WTC11 (cell line): Measurements from ENCODE around the gene XRCC1. TPM values are rescaled to one million over a fixed set of nuclear protein-coding genes. Genes with fewer than 3 reads are reported as not detected.

ENCODE experiments used
- ATAC-seq: fragments of 200-7000 bp; cut with Tn5 transposase; 2 replicates; pipeline ENCODE4 v1.10.0; 2021; ENCODE audit warnings: mild to moderate bottlenecking, moderate library complexity
- CTCF ChIA-PET: fragments of 300-600 bp; sonication (Branson Sonifier 250); formaldehyde crosslinking; loops from one replicate; lab custom pipeline; 2021; ENCODE audit warnings: antibody characterized with exemption; lab: Charles Lee
- POLR2A ChIA-PET: fragments of 350-600 bp; sonication (Branson Sonifier 250); formaldehyde crosslinking; loops from one replicate; lab custom pipeline; 2021; ENCODE audit warnings: antibody characterized with exemption; lab: Charles Lee
- DNase-seq: peaks from one replicate; pipeline ENCODE4 v3.0.0; 2021; ENCODE audit warnings: low spot score
- H3K27ac Mint-ChIP-seq: 2 replicates; pipeline ENCODE4 v1.8.0; 2021; ENCODE audit warnings: mixed read lengths
- H3K27me3 Mint-ChIP-seq: 2 replicates; pipeline ENCODE4 v1.8.0; 2021; ENCODE audit warnings: low read depth, mild to moderate bottlenecking, moderate library complexity, mixed read lengths
- H3K36me3 Mint-ChIP-seq: 2 replicates; pipeline ENCODE4 v1.8.0; 2021; ENCODE audit warnings: mixed read lengths
- H3K4me1 Mint-ChIP-seq: 2 replicates; pipeline ENCODE4 v1.8.0; 2022; ENCODE audit warnings: mixed read lengths
- H3K4me3 Mint-ChIP-seq: 2 replicates; pipeline ENCODE4 v1.8.0; 2021; ENCODE audit warnings: mild to moderate bottlenecking, moderate library complexity, mixed read lengths
- H3K9me3 Mint-ChIP-seq: 2 replicates; pipeline ENCODE4 v1.8.0; 2021; ENCODE audit warnings: mixed read lengths
- ATF1 ChIP-seq: sonication (generic); formaldehyde crosslinking; IDR thresholded peaks from 2 replicates; pipeline ENCODE4 v1.8.1; 2023; ENCODE audit warnings: mild to moderate bottlenecking, moderate library complexity, missing genetic modification reagents
- CREB1 ChIP-seq: sonication (generic); formaldehyde crosslinking; IDR thresholded peaks from 2 replicates; pipeline ENCODE4 v1.8.0; 2023; ENCODE audit warnings: mild to moderate bottlenecking, missing genetic modification reagents
- CREM ChIP-seq: sonication (generic); formaldehyde crosslinking; IDR thresholded peaks from 2 replicates; pipeline ENCODE4 v1.8.1; 2022; ENCODE audit warnings: mild to moderate bottlenecking, missing genetic modification reagents, moderate library complexity
- CTCF ChIP-seq: fragments of 200-600 bp; IDR thresholded peaks from 2 replicates; pipeline ENCODE4 v1.8.0; 2022; ENCODE audit warnings: antibody characterized with exemption
- ESRRA ChIP-seq: sonication (generic); formaldehyde crosslinking; IDR thresholded peaks from 2 replicates; pipeline ENCODE4 v1.8.1; 2022; ENCODE audit warnings: mild to moderate bottlenecking, missing genetic modification reagents, borderline replicate concordance
- ETV6 ChIP-seq: sonication (generic); formaldehyde crosslinking; IDR thresholded peaks from 2 replicates; pipeline ENCODE4 v1.8.1; 2022; ENCODE audit warnings: mild to moderate bottlenecking, missing genetic modification reagents
- FOXP4 ChIP-seq: sonication (generic); formaldehyde crosslinking; IDR thresholded peaks from 2 replicates; pipeline ENCODE4 v1.8.0; 2022; ENCODE audit warnings: mild to moderate bottlenecking, missing genetic modification reagents
- GRHL2 ChIP-seq: fragments of 250-450 bp; sonication (Bioruptor Pico); IDR thresholded peaks from 2 replicates; pipeline ENCODE4 v1.8.0; 2022; ENCODE audit warnings: mild to moderate bottlenecking, moderate library complexity; ENCODE audit not compliant: insufficient replicate concordance, severe bottlenecking
- HMGA2 ChIP-seq: fragments of 250-450 bp; sonication (Bioruptor Pico); IDR thresholded peaks from 2 replicates; pipeline ENCODE4 v1.4.0; 2021; ENCODE audit warnings: mild to moderate bottlenecking, moderate library complexity
- JAZF1 ChIP-seq: fragments of 250-450 bp; sonication (Bioruptor Pico); IDR thresholded peaks from 2 replicates; pipeline ENCODE4 v1.9.0; 2021; ENCODE audit warnings: moderate library complexity, mild to moderate bottlenecking, inconsistent platforms
- MXD4 ChIP-seq: fragments of 250-450 bp; sonication (Bioruptor Pico); IDR thresholded peaks from 2 replicates; pipeline ENCODE4 v1.8.0; 2021; ENCODE audit warnings: mild to moderate bottlenecking, moderate library complexity, borderline replicate concordance
- NFE2L1 ChIP-seq: sonication (generic); formaldehyde crosslinking; IDR thresholded peaks from 2 replicates; pipeline ENCODE4 v1.8.1; 2023; ENCODE audit warnings: missing genetic modification reagents
- NR3C1 ChIP-seq: sonication (generic); formaldehyde crosslinking; conservative IDR thresholded peaks from 2 replicates; pipeline ENCODE4 v1.8.1; 2023; ENCODE audit warnings: low read depth, mild to moderate bottlenecking, missing genetic modification reagents
- SP1 ChIP-seq: sonication (generic); formaldehyde crosslinking; conservative IDR thresholded peaks from 2 replicates; pipeline ENCODE4 v1.8.1; 2022; ENCODE audit warnings: missing genetic modification reagents
- TCF7 ChIP-seq: sonication (generic); formaldehyde crosslinking; IDR thresholded peaks from 2 replicates; pipeline ENCODE4 v1.8.0; 2022; ENCODE audit warnings: mild to moderate bottlenecking, low read depth, missing genetic modification reagents, moderate library complexity
- ZNF423 ChIP-seq: fragments of 250-450 bp; sonication (Bioruptor Pico); IDR thresholded peaks from 2 replicates; pipeline ENCODE4 v2.1.2; 2022; ENCODE audit warnings: mild to moderate bottlenecking, moderate library complexity
- total RNA-seq: library from RNA; stranded (reverse); gene quantifications from 3 replicates; pipeline ENCODE4 v1.2.3, GENCODE V29; 2021
- TF ChIP-seq, protein P1 (sequence below): sonication (generic); formaldehyde crosslinking; IDR thresholded peaks from 2 replicates; pipeline ENCODE4 v1.8.0; 2022; ENCODE audit warnings: mild to moderate bottlenecking, missing genetic modification reagents
- TF ChIP-seq, protein P2 (sequence below): sonication (generic); formaldehyde crosslinking; conservative IDR thresholded peaks from 2 replicates; pipeline ENCODE4 v1.8.1; 2023; ENCODE audit warnings: mild to moderate bottlenecking, low read depth, missing genetic modification reagents, moderate library complexity
- TF ChIP-seq, protein P3 (sequence below): fragments of 250-450 bp; sonication (Bioruptor Pico); IDR thresholded peaks from 2 replicates; pipeline ENCODE4 v1.9.0; 2021; ENCODE audit warnings: mild to moderate bottlenecking
- TF ChIP-seq, protein P4 (sequence below): sonication (generic); formaldehyde crosslinking; IDR thresholded peaks from 2 replicates; pipeline ENCODE4 v1.8.0; 2022; ENCODE audit warnings: mild to moderate bottlenecking, missing genetic modification reagents
- TF ChIP-seq, protein P5 (sequence below): sonication (generic); formaldehyde crosslinking; conservative IDR thresholded peaks from 2 replicates; pipeline ENCODE4 v1.8.1; 2022; ENCODE audit warnings: mild to moderate bottlenecking, missing genetic modification reagents
- TF ChIP-seq, protein P6 (sequence below): sonication (generic); formaldehyde crosslinking; IDR thresholded peaks from 2 replicates; pipeline ENCODE4 v1.8.0; 2022; ENCODE audit warnings: mild to moderate bottlenecking, missing genetic modification reagents

XRCC1 gene
- total RNA-seq, 1 experiment from 2014 or later, result 48.3 TPM

- Mint-ChIP-seq H3K4me1 (no peaks in the 10 kb centered on the region), H3K9me3 (peaks cover 30% of the 10 kb centered on the region)
- no peak for TF ChIP-seq FOXP4 (CRISPR knock-in tag)
- TF ChIP-seq, protein P1, sequence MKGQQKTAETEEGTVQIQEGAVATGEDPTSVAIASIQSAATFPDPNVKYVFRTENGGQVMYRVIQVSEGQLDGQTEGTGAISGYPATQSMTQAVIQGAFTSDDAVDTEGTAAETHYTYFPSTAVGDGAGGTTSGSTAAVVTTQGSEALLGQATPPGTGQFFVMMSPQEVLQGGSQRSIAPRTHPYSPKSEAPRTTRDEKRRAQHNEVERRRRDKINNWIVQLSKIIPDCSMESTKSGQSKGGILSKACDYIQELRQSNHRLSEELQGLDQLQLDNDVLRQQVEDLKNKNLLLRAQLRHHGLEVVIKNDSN (CRISPR knock-in tag), result no peak
- TF ChIP-seq, protein P2, sequence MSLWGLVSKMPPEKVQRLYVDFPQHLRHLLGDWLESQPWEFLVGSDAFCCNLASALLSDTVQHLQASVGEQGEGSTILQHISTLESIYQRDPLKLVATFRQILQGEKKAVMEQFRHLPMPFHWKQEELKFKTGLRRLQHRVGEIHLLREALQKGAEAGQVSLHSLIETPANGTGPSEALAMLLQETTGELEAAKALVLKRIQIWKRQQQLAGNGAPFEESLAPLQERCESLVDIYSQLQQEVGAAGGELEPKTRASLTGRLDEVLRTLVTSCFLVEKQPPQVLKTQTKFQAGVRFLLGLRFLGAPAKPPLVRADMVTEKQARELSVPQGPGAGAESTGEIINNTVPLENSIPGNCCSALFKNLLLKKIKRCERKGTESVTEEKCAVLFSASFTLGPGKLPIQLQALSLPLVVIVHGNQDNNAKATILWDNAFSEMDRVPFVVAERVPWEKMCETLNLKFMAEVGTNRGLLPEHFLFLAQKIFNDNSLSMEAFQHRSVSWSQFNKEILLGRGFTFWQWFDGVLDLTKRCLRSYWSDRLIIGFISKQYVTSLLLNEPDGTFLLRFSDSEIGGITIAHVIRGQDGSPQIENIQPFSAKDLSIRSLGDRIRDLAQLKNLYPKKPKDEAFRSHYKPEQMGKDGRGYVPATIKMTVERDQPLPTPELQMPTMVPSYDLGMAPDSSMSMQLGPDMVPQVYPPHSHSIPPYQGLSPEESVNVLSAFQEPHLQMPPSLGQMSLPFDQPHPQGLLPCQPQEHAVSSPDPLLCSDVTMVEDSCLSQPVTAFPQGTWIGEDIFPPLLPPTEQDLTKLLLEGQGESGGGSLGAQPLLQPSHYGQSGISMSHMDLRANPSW (CRISPR knock-in tag), result no peak
- TF ChIP-seq, protein P3, sequence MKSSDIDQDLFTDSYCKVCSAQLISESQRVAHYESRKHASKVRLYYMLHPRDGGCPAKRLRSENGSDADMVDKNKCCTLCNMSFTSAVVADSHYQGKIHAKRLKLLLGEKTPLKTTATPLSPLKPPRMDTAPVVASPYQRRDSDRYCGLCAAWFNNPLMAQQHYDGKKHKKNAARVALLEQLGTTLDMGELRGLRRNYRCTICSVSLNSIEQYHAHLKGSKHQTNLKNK (CRISPR knock-in tag), result no peak
- no peak for TF ChIP-seq NFE2L1
- no peak for TF ChIP-seq TCF7 (CRISPR knock-in tag)
- no peak for TF ChIP-seq CTCF
- no peak for TF ChIP-seq CREB1 (CRISPR knock-in tag)
- TF ChIP-seq ATF1 (CRISPR knock-in tag), result no peak
- TF ChIP-seq MXD4, result no peak
- TF ChIP-seq GRHL2, result no peak
- no peak for TF ChIP-seq ZNF423 (CRISPR knock-in tag)
- TF ChIP-seq, all 79 proteins: peak for 0
- ATAC-seq (no peak), DNase-seq (no peak)
- no peak overlapping the region for H3K27ac Mint-ChIP-seq
- ChIA-PET POLR2A (interaction anchor here (0.6 kb wide), 1 partner anchor 22 kb away, joined by 3 read pairs; the partner anchor contains the start of gene ZNF575), CTCF (interaction anchor here (1.6 to 2.0 kb wide), 2 partner anchors 9 to 64 kb away, joined by 9 to 12 read pairs; no protein-coding TSS in a partner anchor)
- H3K4me3 Mint-ChIP-seq, result no peak overlapping the region
- peaks cover 4% of the 10 kb centered on the region; the same call in 1 of the 2 replicates for H3K27me3 Mint-ChIP-seq
- H3K36me3 Mint-ChIP-seq, result peaks cover 39% of the 10 kb centered on the region
Measured at GRCh38 chr19:43510713-43511112, 64.6 kb downstream of the XRCC1 start.

GRCh38 chr19:43507880-43508279 is 67.4 kb downstream of the XRCC1 start:
- peaks cover 27% of the 10 kb centered on the region for H3K36me3 Mint-ChIP-seq
- peaks cover 23% of the 10 kb centered on the region for H3K9me3 Mint-ChIP-seq
- DNase-seq (no peak), ATAC-seq (no peak)
- H3K27me3 Mint-ChIP-seq, result peaks cover 17% of the 10 kb centered on the region
- CTCF ChIA-PET, result interaction anchor here (0.5 to 0.6 kb wide), 2 partner anchors 11 to 24 kb away, joined by 3 to 5 read pairs; no protein-coding TSS in a partner anchor
- POLR2A ChIA-PET, result interaction anchor here (0.6 to 0.7 kb wide), 2 partner anchors 28 to 33 kb away, joined by 3 read pairs; no protein-coding TSS in a partner anchor
- H3K27ac Mint-ChIP-seq, result no peak overlapping the region
- H3K4me1 Mint-ChIP-seq, result peaks cover 12% of the 10 kb centered on the region
- no peak overlapping the region for H3K4me3 Mint-ChIP-seq
- no peak for TF ChIP-seq HMGA2
- TF ChIP-seq, protein P4, sequence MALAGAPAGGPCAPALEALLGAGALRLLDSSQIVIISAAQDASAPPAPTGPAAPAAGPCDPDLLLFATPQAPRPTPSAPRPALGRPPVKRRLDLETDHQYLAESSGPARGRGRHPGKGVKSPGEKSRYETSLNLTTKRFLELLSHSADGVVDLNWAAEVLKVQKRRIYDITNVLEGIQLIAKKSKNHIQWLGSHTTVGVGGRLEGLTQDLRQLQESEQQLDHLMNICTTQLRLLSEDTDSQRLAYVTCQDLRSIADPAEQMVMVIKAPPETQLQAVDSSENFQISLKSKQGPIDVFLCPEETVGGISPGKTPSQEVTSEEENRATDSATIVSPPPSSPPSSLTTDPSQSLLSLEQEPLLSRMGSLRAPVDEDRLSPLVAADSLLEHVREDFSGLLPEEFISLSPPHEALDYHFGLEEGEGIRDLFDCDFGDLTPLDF (CRISPR knock-in tag), result no peak
- TF ChIP-seq, protein P5, sequence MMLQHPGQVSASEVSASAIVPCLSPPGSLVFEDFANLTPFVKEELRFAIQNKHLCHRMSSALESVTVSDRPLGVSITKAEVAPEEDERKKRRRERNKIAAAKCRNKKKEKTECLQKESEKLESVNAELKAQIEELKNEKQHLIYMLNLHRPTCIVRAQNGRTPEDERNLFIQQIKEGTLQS, result no peak
- TF ChIP-seq ZNF423 (CRISPR knock-in tag), result no peak
- TF ChIP-seq, protein P2 (CRISPR knock-in tag), result no peak
- no peak for TF ChIP-seq ESRRA (CRISPR knock-in tag)
- TF ChIP-seq SP1 (CRISPR knock-in tag), result no peak
- no peak for TF ChIP-seq ATF1 (CRISPR knock-in tag)
- TF ChIP-seq ETV6 (CRISPR knock-in tag), result no peak
- no peak for TF ChIP-seq CREM (CRISPR knock-in tag)
- TF ChIP-seq, protein P6, sequence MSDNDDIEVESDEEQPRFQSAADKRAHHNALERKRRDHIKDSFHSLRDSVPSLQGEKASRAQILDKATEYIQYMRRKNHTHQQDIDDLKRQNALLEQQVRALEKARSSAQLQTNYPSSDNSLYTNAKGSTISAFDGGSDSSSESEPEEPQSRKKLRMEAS (CRISPR knock-in tag), result no peak
- no peak for TF ChIP-seq JAZF1 (CRISPR knock-in tag)
- TF ChIP-seq NR3C1 (CRISPR knock-in tag), result no peak
